Stimulated activated CD8-positive, alpha-beta memory T cell treated with anti-CD3 and anti-CD28 coated beads, Interleukin-7, amount 100 ng/mL, for 24 hours (primary cell): ENCODE data around the gene MID1.

Experiments
- DNase-seq: peaks from one replicate; pipeline ENCODE4 v3.0.0-alpha.2; 2020; ENCODE audit warnings: low read depth

MID1 gene

DNA sequence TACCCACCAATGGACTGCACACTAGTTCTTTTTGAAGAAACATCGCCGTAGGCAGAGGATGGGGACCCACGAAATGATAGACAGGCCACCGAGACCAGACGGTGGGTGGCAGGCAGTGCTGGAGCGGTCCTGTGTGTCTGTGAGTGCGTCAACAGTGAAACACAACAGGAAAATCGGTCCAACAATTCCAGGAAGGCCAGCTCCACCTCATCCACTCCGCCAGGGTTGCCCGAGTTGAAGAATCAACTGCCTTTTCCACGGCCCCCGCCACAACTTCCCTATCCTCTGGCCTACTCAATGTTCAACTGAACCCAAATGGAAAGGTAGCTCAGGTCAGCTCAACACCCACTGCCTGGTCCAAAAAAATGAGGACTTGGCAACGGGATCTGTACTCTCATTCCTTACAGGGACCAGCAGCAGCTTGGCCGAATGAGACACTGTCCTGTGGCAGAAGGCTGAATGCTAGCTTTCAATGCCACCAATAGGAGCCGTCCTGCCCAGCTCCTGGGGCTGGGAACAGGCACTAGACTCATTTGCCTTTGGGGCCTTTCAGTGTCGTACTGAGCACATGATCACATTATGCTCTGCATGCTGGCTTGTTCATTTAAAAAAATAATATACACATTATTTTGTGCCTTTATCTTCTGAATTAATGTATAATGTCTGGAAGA is 43.5 kb downstream of the MID1 start:
- no peak for DNase-seq

DNA sequence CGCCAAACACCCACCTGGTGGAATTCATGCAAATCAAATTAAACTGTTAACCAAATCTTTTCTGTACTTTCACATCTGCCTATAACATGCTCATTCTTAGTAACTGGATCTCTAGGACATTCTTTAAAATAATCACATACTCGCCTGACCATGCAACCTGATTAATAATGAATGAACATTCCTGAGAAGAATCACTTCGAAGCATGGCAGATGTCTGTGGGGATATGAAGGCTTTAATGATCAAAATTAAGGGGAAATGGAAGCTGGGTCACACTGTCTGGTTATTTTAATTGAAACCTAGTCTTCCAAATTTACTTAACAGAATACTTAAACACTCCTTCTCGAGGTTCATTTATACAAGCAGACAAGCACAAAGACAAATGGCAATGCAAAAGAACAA is 44.2 kb downstream of the MID1 start:
- DNase-seq, result no peak

DNA sequence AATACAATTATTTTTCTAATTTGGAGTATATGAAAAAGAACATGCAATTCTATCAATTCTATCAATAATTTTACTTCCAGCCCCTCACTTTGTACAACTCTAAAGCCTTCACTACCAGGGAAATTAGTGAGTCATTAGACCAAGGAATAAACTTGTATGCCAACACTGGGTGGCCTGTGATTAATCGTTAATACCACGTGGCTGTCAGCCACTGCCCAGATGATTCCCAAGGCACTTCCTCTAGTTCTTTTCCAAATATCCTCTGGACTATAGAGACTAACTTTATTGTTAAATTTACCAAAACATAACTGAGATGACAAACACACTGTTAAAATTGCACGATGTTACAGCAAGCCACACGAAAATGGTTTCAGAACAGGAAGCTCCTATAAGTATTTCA is 45.7 kb downstream of the MID1 start:
- DNase-seq, result no peak

DNA sequence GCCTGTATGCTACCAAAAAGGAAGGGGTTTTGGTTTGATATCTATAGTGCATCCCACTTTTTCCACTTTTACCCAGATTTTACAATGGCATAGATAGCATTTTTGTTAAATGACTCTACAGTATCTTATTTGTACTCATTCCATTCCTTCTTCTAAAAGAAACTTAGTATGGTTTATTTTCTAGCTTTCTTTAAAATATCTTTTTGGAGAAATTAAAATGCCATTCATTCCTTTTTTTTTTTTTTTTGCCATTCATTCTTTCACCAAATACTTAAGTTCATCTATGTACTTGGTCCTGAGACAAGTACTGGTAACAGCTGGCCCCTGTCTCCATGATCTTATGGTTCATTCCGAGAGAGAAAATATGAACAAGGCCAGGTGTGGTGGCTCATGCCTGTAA is 49.1 kb downstream of the MID1 start:
- no peak for DNase-seq

DNA sequence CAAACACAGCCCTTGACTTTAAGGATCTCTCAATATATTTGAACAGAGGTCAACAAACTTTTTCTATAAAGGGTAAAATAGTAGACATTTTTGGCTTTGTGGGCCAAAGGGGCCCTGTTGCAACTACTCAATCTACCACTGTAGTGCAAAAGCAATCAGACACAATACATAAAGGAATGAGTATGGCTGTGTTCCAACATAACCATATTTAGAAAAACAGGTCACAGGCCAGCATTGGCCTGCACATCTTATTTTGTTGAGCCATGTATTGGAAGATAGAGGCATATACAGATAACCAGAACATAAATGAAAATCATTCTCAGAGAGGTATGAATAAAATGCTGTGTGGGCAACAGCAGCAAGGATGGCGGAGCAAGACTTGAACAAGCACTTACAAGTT is 49.8 kb downstream of the MID1 start:
- no peak for DNase-seq

DNA sequence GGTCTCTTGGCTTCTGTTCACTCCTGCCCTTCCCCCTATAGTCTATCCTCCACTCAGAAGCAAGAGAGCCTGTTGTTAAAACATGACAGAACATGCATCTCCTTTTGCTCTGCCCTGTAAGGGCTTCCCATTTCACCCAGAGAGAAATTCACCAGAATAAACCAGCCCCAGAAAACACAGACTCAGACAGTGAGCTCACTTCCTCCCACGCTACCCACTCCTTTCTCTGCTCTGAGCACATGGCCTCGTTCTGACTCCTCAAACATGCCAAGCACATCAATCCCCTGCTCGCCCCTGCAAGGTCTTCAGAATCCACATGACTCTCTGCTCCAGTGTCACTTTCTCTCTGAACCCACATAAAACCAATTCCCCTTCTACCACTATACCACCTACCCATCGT is 50.4 kb downstream of the MID1 start:
- DNase-seq, result no peak

DNA sequence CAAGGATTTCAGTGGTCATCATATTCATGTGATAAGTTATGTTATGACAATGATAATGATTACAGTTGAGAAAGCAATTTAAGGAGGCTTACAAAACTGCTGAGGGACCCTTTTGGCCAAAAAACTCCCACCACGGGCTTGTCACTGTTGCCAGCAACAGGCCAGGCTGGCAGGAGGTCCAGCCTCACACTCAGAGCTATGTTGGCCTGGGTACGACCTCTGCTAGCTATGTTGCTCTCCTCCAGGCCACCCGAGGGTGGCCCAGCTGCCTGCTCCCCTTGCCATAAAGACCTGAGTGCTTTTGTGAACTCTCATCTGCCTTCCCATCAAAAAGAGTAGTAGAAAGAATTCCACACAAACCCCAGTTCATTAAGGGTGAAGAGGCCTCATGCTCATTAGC is 52.0 kb downstream of the MID1 start:
- DNase-seq, result no peak

DNA sequence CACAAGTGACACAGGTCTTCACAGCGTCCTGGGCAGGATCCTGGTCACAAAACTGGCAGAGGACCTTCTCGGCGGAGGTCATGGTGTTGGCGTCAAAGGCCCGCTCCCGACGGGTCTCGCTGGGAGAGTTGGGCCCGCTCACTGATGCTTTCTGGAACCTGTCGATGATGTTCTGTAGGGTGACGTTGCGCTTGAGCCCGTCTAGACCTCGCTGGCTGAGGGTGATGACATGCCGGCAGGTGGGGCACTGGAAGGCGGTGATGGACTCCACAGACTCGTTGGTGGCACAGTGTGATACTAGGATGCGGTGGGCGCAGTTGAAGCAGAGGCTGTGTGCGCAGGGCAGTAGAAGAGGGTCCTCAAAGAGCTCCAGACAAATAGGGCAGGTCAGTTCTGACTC is 53.2 kb downstream of the MID1 start:
- DNase-seq, result no peak

DNA sequence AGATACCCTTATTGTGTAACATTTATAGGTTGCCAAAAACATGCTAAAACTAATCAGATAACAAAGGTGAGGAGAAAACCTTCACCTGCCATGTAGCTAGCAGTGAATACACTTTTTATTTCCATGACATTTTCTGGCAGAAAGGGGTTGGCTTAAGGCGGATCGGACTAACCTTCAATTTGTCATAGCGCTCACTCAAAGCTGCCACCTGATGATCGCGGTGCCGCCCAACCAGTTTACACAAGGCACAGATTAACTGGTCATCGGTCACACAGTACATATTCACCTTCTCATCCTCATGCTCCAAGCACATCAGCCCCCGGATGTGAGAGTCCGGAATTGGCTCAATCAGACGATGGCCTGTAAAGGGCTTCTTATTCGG is 53.7 kb downstream of the MID1 start:
- no peak for DNase-seq

DNA sequence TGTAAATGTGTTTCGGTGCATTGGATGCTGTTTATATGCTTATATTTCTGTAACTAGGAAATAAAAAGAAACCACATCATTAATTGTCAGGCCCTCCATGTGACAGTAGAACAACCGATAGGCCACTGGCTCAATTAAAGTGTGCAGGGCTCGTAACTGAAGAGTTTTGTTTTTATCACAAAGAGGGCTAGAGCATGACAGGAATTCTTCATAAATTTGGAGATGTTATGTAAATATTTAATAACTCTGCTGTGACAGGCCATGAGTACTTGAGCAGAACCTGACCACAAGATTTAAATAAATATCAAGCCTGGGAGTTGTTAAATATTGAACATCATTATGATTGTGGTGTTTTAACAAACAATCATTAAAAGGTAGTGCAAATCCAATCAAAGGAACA is 55.9 kb downstream of the MID1 start:
- DNase-seq, result no peak

DNA sequence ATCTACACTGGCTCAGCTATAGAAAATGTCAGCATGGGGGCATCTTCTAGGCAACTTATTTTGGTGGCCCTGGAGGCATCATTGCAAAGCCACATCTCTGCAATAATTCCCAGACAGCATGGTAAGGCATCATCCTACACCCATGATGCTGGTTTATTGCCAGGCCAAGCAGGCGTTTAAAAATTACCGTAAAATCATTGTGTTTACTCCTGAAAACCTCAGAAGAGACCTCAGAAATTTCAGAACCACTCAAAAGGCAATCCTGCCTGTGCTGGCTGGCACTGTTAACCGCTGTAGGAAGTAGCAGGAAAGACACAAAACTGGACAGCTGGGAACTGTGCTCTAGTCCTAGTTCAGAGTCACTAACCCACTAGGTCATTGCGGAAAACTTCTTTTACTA is 63.2 kb downstream of the MID1 start:
- DNase-seq, result no peak

DNA sequence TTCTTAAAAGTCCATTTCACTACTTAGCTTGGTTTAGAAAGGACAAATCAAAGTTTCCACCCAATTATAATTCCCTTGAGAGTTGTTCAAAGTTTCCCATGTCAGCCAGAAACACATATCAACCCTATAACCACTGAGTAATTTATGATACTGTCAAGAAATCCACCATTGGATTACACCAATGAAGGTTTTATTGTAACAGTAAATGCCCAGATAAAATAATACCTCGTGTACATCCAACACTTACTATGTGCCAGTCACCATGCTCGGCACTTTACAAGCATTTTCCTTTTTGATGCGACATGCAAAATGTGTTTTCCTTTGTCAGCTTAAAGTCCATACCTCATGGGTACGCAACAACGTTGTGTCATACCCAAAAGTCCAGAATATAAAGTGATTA is 64.0 kb downstream of the MID1 start:
- no peak for DNase-seq

DNA sequence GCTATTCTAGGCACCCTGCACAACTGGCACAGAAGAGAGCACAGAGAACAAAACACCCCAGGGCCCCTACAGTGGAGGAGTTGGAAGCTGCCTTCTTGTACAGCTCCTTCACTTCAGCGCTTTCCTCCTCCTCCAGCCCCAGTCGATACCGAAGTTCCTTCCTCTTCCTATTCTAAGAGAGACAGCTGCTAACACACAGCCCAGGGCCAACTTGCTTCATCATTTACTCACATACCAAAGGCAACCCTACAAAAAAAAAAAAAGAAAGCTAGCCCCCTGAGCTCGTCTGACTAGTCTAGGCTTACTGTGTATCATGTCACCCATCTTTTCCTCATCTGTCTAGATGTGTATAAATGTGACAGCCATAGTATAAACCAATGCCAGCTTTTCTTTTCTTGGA is 64.5 kb downstream of the MID1 start:
- no peak for DNase-seq

DNA sequence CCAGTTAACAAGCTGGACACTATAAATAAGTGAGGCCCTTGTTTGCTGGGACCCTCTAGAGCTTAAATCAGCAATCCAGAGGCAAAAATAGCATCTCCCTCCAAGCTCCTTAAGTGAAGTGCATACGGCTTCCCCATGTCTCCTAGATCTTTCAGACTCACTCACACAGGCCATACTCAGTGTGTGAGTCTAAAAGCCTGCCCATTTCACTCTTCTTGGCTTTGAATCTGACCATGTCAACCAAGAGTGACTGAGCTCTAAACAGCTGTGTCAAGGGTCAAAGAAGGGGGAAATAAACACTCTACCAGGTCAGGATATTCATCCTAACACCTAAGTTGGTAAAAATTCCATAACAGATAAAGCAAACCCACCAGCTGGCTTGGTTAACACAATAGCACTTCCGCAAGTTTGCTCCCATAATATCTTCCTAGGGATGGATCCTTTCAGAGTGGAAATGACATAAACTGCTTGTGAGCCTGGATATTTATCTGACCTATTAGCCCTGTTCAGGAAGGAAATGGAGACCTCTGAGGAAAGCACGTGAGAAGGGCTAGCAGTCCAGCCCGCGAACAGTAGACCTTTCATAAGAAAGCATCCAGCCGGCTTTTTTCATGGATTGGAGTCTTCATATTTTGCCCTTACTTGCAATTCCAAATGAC is 65.6 kb downstream of the MID1 start:
- DNase-seq, result no peak

DNA sequence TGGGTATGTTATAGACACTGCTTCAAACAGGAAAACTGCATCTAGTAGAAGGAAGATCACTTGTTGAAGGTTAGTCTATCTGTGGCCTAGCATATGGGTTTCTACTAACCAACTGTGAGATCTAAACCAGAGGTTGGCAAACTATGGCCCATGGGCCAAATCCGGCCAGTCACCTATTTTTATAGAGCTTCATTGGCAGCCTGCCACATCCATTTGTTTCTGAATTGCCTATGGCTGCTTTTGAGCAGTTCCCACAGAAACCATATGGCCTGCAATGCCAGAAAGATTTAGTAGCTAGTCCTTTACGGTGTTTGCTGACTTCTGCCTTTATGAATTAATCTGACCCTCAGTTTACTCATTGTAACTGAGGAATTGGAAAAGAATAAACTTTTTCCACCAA is 71.1 kb downstream of the MID1 start:
- no peak for DNase-seq

DNA sequence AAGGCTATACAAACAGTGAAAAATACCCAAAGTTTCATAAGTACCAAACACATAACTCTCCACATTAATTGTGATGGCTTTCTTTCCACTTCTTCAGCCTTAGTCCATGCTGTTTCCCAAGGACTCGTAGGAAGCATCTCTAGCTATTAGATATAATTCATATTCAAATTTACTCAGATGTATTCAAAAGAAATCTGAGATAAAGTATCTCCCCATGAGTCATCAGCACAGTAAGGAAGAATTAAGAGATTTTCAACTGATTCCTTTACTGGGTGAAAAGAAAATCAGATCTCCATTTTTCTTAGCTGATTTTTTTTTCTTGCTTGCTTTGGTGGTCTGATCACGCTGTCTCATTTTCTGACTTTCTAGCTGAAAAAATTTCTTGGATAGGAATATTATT is 71.7 kb downstream of the MID1 start:
- DNase-seq, result no peak

DNA sequence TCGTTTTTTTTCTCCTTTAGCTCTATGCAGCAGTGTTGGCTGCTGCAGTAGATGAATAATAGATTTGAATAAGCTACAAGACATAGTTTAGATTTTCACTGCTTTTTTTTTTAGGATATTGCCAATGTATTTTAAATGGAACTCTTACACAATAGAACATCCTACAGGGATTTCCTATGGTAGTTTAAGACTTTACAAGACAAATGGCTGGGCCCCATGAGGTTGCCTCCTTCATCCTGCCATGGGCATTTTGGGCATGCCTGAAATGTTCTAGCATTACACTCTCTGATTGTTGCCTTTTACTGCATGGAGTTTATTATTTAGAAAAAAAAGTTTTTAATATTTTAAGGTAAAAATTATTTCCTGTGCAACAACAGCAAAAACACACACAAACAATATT is 74.5 kb downstream of the MID1 start:
- no peak for DNase-seq

DNA sequence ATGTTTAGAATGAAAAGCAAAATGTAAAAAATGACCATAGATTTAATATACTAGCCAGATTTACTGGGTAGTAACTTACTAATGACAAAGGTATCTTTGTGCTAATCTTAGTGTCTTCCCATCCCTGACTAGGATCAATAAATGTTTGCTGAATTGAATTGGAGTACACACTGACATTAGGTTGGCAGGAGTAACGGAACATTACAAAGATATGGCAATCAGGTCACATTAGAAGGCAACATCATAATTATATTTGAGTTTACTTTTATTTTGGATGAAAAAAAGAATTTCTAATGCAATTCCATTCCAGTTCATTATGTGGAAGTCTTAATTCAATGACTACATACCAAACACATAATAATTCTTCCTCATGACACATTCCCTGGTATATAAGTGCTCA is 77.8 kb downstream of the MID1 start:
- DNase-seq, result no peak

DNA sequence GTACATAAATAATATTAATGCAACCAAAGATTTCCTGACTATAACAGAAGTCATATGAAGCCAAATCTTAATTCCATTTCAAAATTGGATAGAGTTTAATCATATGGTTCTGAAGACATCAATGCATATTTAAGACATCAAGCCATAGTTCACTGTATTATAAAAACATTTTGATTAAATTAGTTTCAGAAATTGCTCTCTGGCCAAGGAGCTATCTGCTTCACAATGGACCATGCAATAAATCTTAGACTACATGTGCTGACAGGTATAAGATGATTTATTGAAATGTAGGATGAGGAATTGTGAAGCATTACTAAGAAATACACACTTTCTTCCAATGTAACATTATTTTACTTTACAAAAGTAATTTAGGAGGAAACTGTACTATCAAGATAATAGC is 81.6 kb downstream of the MID1 start:
- DNase-seq, result no peak

DNA sequence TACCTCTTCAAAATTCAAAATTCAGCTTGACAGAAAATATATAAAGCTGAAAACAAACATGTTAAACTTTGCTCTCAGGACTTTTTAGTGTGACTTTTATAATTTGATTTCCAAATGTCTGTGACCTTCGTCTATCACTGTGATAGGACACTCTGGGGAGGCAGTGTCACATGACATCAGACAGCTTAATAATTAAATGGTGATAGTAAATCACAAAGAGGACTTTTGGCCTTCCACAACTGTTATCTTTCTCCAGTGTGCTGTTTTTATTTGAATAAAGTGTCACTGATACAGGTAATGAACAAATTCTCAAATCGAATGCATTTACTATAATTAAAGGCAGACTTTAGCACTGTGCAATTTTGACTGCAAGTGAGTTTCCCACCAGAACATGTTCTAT is 83.1 kb downstream of the MID1 start:
- DNase-seq, result no peak

DNA sequence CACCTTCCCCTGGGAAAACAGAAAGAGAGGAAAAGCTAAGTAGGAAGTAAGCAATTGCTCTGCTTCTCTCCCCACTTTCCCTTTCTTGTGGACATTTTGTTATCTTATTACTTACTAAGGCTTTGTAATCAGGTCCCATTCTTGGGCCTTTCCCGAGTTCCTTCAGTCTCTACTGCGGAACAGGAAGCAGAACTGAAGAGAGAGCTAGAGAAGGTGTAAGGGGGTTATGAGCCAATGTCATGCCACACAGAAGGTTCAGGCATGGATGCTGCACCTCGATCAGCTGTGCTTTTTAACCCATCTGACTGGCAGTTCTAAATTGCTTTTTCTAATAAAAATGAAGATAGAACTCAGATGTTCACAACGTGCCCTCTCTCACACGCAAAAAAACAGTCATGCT is 83.6 kb downstream of the MID1 start:
- DNase-seq, result no peak

DNA sequence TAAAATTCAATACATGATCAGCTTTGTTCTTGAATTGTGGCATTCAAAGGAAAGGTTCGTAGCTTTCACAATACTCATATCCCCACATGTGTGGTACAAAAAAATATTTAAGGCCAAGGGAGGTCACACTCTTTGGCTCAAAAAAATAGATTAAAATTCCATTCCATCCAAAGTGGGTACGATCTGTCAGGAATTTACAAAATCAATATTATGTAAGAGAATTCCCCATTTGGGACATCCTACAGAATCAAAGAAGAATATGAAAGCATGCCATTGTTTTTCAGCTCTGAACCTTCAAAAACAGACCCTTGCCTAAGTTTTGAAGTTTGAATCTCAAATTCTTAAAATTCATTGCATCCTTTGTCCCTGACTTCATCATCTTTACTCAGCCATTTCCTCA is 85.8 kb downstream of the MID1 start:
- no peak for DNase-seq

DNA sequence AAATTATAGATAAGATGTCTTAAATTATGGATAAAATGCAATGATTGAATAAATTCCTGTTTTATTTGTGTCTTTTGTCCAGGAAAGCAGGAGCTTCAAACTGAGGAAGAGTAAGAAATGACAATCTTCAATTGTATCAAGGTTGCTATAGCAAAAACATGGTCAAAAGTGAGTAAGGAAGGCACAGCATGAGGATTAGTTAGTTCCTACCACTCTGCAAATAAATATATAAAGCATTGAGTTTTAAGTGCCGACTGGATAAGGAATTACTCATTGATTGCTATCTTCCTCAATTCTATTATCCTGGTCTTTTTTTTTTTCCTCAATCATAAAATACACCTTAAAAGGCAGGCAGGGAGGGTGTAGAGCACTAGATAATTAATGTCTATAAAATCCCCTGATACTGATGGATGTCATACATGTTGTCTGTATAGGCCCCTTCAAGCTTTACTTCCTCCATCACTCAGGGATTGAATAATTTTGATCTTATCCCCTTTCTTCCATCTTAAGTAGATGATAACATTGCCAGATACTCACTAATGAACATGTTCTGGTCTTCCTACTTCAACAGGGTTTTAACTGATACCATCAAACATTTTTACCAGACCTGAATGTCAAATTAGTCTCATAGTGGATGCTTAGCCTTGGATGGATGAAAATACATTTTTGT is 86.6 kb downstream of the MID1 start:
- no peak for DNase-seq

DNA sequence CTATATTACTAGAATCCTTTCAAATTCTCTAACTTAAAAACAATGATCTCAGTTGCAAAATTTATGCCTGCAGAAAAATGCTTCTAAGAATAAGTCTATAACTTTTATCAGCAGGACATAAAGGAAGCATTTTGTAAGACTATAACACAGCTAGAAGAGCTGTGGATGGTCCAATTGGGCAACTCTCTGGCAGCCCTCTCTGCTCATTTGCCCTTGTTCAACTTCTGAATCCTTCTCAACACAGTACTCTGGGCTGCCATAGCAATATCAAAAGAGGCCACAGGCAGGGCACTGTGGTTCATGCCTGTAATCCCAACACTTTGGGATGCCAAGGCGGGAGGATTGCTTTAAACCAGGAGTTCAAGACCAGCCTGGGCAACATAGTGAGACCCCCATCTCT is 88.5 kb downstream of the MID1 start:
- DNase-seq, result no peak
